Upper lobe of right lung (tissue), 1 donor: Measurements from ENCODE around the gene LMO7. TPM values are rescaled to one million over a fixed set of nuclear protein-coding genes. Genes with fewer than 3 reads are reported as not detected.

Source experiments
- ATAC-seq: fragments of 200-7000 bp; cut with Tn5 transposase; one replicate; pipeline ENCODE4 v1.9.1; 2020; ENCODE audit warnings: mild to moderate bottlenecking, moderate library complexity
- DNase-seq: peaks from one replicate; pipeline ENCODE4 v3.0.0-alpha.2; 2020
- H3K27ac ChIP-seq: fragments of 200-600 bp; one replicate; pipeline ENCODE4 v1.8.0; 2022
- H3K27me3 ChIP-seq: fragments of 200-600 bp; one replicate; pipeline ENCODE4 v1.8.0; 2022; ENCODE audit warnings: mild to moderate bottlenecking
- H3K36me3 ChIP-seq: fragments of 200-600 bp; one replicate; pipeline ENCODE4 v1.8.0; 2022
- H3K4me1 ChIP-seq: fragments of 200-600 bp; one replicate; pipeline ENCODE4 v1.8.0; 2022
- H3K4me3 ChIP-seq: fragments of 200-600 bp; one replicate; pipeline ENCODE4 v1.8.0; 2022; ENCODE audit warnings: mild to moderate bottlenecking
- H3K9me3 ChIP-seq: fragments of 200-600 bp; one replicate; pipeline ENCODE4 v1.8.0; 2022
- CTCF ChIP-seq: fragments of 200-600 bp; IDR thresholded peaks from one replicate; pipeline ENCODE4 v1.8.0; 2022; ENCODE audit warnings: antibody characterized with exemption
- intact Hi-C: fragments of 100-400 bp; cut with DNase I; formaldehyde crosslinking; loops from one replicate; pipeline ENCODE4 v1.11.0; 2022
- total RNA-seq: library from RNA; stranded (reverse); fragmentation: NEBNext Ultra II Directional; extraction: Animal tissue kit (Norgen Biotek cat#: 25700); gene quantifications from one replicate; pipeline ENCODE4 v1.2.1, GENCODE V29; 2021
- donor health status: DM: no; HTN: yes; CAD: no; lungs with severe emphysema.

The LMO7 gene
- total RNA-seq, 1 donor from 2014 or later: 549 TPM

GRCh38 chr13:75836441-75836840, 200.3 kb downstream of the LMO7 start:
- H3K4me1 ChIP-seq: no peaks in the 10 kb centered on the region
- no peak overlapping the region for H3K27ac ChIP-seq
- H3K9me3 ChIP-seq: no peaks in the 10 kb centered on the region
- peaks cover 29% of the 10 kb centered on the region for H3K36me3 ChIP-seq
- TF ChIP-seq CTCF: no peak
- no peak overlapping the region for H3K4me3 ChIP-seq
- H3K27me3 ChIP-seq: no peaks in the 10 kb centered on the region
- intact Hi-C loops: no loop called here
- peak; percentile 97 for ATAC-seq
- DNase-seq: peak; percentile 69

DNA sequence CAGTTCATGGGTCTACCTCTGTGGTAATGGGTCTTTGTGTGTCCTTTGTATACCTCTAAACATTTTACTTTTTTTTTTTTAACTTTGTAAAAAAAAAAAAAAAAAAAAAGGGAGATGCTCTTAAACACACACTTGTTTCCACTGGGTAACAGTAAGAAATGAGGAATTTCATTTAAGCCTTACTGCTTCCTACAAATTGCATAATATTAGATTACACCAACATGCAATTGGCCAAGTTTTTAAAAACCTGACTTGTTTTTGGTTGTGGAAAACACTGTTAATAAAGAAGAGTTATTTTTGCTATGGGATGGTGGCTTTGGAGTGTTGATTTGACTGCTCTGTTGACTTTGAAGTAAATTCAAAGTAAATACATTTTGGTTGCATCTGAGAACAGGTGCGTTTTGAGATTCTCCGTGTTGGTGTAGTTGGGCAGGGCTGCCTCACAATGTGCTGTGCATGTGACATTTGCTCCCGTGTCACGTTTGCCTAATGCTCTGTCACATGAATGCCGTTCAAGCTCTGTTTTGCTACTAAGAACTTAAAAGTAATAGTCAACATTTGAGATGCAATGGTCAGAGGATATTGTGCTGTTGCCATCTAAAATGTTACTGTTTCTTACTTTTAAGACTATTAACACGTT, 202.4 kb downstream of the LMO7 start:
- no peak for DNase-seq
- H3K4me3 ChIP-seq: no peak overlapping the region
- intact Hi-C loops: no loop called here
- no peaks in the 10 kb centered on the region for H3K9me3 ChIP-seq
- ATAC-seq: peak; percentile 12
- no peak overlapping the region for H3K27ac ChIP-seq
- peaks cover 46% of the 10 kb centered on the region for H3K36me3 ChIP-seq
- no peaks in the 10 kb centered on the region for H3K27me3 ChIP-seq
- no peaks in the 10 kb centered on the region for H3K4me1 ChIP-seq
- no peak for TF ChIP-seq CTCF

DNA sequence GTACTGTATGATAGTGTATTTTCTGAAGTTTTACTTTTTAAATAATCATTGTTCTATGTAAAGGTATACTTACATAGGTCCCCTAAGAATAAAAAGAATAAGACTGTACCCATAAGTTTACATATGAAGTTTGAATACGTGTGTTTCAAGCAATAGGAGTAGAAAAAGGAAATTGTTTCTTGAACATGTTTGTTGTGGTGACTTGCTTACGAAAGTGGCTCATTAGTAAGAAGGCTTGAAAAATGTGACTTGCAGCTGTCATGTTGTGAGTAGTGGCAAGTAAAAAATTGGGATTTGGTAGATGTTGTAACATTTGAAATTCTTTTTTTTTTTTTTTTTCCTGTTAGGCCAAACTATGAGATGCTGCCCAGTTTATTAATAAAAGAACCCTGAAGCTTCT, 203.3 kb downstream of the LMO7 start:
- TF ChIP-seq CTCF: no peak
- H3K27ac ChIP-seq: no peak overlapping the region
- no peak overlapping the region for H3K4me3 ChIP-seq
- no peaks in the 10 kb centered on the region for H3K27me3 ChIP-seq
- H3K4me1 ChIP-seq: no peaks in the 10 kb centered on the region
- ATAC-seq (no peak), DNase-seq (no peak)
- H3K36me3 ChIP-seq: peaks cover 46% of the 10 kb centered on the region
- no peaks in the 10 kb centered on the region for H3K9me3 ChIP-seq
- intact Hi-C loops: no loop called here

DNA sequence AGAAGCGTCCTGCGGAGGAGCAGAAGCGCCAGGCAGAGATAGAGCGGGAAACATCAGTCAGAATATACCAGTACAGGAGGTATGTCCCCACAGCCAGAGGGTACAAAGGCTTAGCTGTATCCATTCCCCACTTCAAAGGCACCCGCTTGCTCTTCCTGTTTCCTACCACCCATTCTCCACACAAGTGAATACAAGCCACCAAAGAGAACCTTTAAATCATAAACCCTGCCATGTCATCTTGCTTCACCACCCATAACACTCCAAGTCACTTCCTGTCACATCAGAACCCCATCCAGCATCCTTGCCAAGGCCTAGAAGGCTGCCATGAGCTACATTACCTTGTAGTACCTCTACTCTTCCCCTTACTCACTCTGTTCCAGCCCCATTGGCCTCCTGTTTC, 205.8 kb downstream of the LMO7 start:
- no peaks in the 10 kb centered on the region for H3K9me3 ChIP-seq
- intact Hi-C loops: loop anchor here (10.0 kb wide), 1 partner anchor 137 kb away; no protein-coding TSS in a partner anchor
- no peaks in the 10 kb centered on the region for H3K4me1 ChIP-seq
- no peaks in the 10 kb centered on the region for H3K27me3 ChIP-seq
- DNase-seq (no peak), ATAC-seq (peak; percentile 20)
- no peak overlapping the region for H3K27ac ChIP-seq
- no peak overlapping the region for H3K4me3 ChIP-seq
- TF ChIP-seq CTCF: no peak
- peaks cover 61% of the 10 kb centered on the region for H3K36me3 ChIP-seq

- Histone ChIP-seq H3K4me1 (no peaks in the 10 kb centered on the region), H3K27me3 (no peaks in the 10 kb centered on the region), H3K9me3 (no peaks in the 10 kb centered on the region), H3K4me3 (no peak overlapping the region), H3K27ac (no peak overlapping the region), H3K36me3 (peaks cover 71% of the 10 kb centered on the region)
- no peak for TF ChIP-seq CTCF
- intact Hi-C loops: loop anchor here (10.0 kb wide), 1 partner anchor 138 kb away; no protein-coding TSS in a partner anchor
- ATAC-seq (no peak), DNase-seq (no peak)
These were observed 206.9 kb downstream of the LMO7 start for GRCh38 chr13:75843074-75843473.

- no peak for ATAC-seq
- Histone ChIP-seq H3K27ac (no peak overlapping the region), H3K4me3 (no peak overlapping the region), H3K27me3 (no peaks in the 10 kb centered on the region), H3K36me3 (peaks cover 77% of the 10 kb centered on the region), H3K9me3 (no peaks in the 10 kb centered on the region), H3K4me1 (no peaks in the 10 kb centered on the region)
- TF ChIP-seq CTCF: no peak
- intact Hi-C loops: loop anchor here (10.0 kb wide), 1 partner anchor 139 kb away; no protein-coding TSS in a partner anchor
- no peak for DNase-seq
These were observed 207.9 kb downstream of the LMO7 start for GRCh38 chr13:75843991-75844390.
